NCI-H1436 (cell line): Measurements from ENCODE around the gene DUS2.
A peak's percentile ranks its signal among the peaks of the same experiment; 100 is the strongest.

ENCODE experiments used
- DNase-seq: peaks from one replicate; lab custom pipeline; 2025; lab: John Stamatoyannopoulos, UW

DUS2 gene

GRCh38 chr16:68046106-68046505, 23.0 kb downstream of the DUS2 start:
- DNase-seq: no peak

- no peak for DNase-seq
These were observed 24.9 kb downstream of the DUS2 start for GRCh38 chr16:68047987-68048386.

GRCh38 chr16:68049449-68049848, 26.4 kb downstream of the DUS2 start:
- no peak for DNase-seq

GRCh38 chr16:68055395-68055794, 32.3 kb downstream of the DUS2 start:
- no peak for DNase-seq

GRCh38 chr16:68059804-68060203, 36.7 kb downstream of the DUS2 start:
- DNase-seq: no peak

- DNase-seq: no peak
These were observed 38.3 kb downstream of the DUS2 start for GRCh38 chr16:68061396-68061795.

- no peak for DNase-seq
These were observed 39.9 kb downstream of the DUS2 start for GRCh38 chr16:68062910-68063393.

GRCh38 chr16:68064791-68065365, 41.8 kb downstream of the DUS2 start:
- DNase-seq: peak; percentile 24

GRCh38 chr16:68065716-68066305, 42.7 kb downstream of the DUS2 start:
- DNase-seq: no peak

- DNase-seq: no peak
These were observed 43.7 kb downstream of the DUS2 start for GRCh38 chr16:68066763-68067162.

- no peak for DNase-seq
These were observed 45.8 kb downstream of the DUS2 start for GRCh38 chr16:68068926-68069325.

GRCh38 chr16:68069511-68070248, 46.6 kb downstream of the DUS2 start:
- DNase-seq: no peak

GRCh38 chr16:68070249-68070730, 47.2 kb downstream of the DUS2 start:
- DNase-seq: no peak

GRCh38 chr16:68070806-68071517, 47.9 kb downstream of the DUS2 start:
- DNase-seq: no peak

GRCh38 chr16:68071518-68071901, 48.4 kb downstream of the DUS2 start:
- no peak for DNase-seq

- no peak for DNase-seq
These were observed 49.1 kb downstream of the DUS2 start for GRCh38 chr16:68072038-68072695.

- DNase-seq: no peak
These were observed 51.0 kb downstream of the DUS2 start for GRCh38 chr16:68073902-68074760.

GRCh38 chr16:68074850-68075555, 51.9 kb downstream of the DUS2 start:
- no peak for DNase-seq

GRCh38 chr16:68075980-68076379, 52.9 kb downstream of the DUS2 start:
- DNase-seq: no peak

GRCh38 chr16:68076560-68076959, 53.5 kb downstream of the DUS2 start:
- DNase-seq: no peak
